ENCODE data around the gene KLHL6.

The KLHL6 gene

DNA sequence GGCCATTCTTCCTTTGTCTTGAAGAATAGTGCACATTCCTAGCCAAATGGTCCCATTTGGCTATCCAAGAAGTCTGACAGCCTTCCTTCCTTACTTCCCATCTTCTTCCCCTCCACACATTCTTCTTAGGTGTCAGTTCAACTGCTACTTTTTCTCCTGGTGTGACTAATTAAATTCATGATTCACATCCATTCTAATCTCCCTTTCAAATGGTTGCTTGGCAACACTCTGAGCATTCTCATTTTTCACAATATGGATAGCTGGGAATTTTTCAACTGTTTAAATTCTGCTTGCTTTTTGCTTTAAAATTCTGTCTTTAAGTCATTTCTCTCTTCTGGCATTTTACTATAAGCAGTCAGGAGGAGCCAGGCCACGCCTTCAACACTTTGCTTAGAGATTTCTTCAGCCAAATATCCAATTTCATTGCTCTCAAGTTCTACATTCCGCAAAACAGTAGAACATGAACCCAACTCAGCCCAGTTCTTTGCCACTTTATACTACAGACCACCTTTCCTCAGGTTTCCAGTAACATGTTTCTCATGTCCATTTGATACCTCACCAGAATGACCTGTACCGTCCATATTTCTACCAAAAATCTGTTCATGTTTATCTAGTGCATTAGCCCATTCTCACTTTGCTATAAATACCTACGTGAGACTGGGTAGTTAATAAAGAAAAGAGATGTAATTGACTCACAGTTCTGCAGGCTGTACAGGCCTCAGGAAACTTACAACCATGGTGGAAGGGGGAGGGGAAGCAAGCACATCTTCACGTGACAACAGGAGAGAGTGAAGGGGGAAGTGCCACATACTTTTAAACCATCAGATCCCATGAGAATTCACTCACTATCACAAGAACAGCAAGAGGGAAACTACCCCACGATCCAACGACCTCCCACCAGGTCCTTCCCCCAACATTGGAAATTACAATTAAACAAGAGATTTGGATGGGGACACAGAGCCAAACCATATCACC, 95.1 kb downstream of the KLHL6 start:
- H3K4me3 ChIP-seq (ENCODE audit: low read depth in 1 of 2, low read length in 1 of 2): no peak overlapping the region
- no peaks in the 10 kb centered on the region for H3K9me3 ChIP-seq
- H3K36me3 ChIP-seq: no peaks in the 10 kb centered on the region
- H3K27ac ChIP-seq: no peak overlapping the region
- no peaks in the 10 kb centered on the region for H3K27me3 ChIP-seq
- H3K4me1 ChIP-seq (ENCODE audit: control insufficient read depth in 1 of 2, insufficient read depth in 1 of 2, low read depth in 1 of 2, low read length in 1 of 2): no peaks in the 10 kb centered on the region
- TF ChIP-seq, protein P1, sequence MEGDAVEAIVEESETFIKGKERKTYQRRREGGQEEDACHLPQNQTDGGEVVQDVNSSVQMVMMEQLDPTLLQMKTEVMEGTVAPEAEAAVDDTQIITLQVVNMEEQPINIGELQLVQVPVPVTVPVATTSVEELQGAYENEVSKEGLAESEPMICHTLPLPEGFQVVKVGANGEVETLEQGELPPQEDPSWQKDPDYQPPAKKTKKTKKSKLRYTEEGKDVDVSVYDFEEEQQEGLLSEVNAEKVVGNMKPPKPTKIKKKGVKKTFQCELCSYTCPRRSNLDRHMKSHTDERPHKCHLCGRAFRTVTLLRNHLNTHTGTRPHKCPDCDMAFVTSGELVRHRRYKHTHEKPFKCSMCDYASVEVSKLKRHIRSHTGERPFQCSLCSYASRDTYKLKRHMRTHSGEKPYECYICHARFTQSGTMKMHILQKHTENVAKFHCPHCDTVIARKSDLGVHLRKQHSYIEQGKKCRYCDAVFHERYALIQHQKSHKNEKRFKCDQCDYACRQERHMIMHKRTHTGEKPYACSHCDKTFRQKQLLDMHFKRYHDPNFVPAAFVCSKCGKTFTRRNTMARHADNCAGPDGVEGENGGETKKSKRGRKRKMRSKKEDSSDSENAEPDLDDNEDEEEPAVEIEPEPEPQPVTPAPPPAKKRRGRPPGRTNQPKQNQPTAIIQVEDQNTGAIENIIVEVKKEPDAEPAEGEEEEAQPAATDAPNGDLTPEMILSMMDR (IDR thresholded peaks at IDR 0.05): no peak

DNA sequence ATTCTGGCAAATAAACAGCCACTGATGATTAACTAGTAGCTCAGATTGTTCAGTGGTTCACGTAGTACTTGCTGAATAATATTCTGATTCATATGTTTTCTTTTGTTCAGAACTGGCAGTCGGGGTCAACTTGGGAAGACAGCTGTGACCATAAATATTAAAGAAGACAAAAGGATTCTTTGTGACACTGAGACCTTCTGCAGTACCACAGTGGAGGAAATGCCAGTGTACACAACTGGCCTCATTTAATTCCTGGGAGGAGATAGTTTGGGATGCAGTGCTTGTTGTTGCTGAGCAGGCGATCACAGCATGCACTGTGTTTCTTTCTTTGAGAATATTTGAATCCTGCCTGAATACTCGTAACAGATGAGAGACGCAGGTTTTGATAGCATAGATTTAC, 100.4 kb downstream of the KLHL6 start:
- no peaks in the 10 kb centered on the region for H3K4me1 ChIP-seq (ENCODE audit: control insufficient read depth in 1 of 2, insufficient read depth in 1 of 2, low read depth in 1 of 2, low read length in 1 of 2)
- no peaks in the 10 kb centered on the region for H3K27me3 ChIP-seq
- no peaks in the 10 kb centered on the region for H3K9me3 ChIP-seq
- no peak overlapping the region for H3K4me3 ChIP-seq (ENCODE audit: low read depth in 1 of 2, low read length in 1 of 2)
- H3K27ac ChIP-seq: no peak overlapping the region
- peaks cover 4% of the 10 kb centered on the region for H3K36me3 ChIP-seq
- TF ChIP-seq, protein P1 (IDR thresholded peaks at IDR 0.05): no peak

DNA sequence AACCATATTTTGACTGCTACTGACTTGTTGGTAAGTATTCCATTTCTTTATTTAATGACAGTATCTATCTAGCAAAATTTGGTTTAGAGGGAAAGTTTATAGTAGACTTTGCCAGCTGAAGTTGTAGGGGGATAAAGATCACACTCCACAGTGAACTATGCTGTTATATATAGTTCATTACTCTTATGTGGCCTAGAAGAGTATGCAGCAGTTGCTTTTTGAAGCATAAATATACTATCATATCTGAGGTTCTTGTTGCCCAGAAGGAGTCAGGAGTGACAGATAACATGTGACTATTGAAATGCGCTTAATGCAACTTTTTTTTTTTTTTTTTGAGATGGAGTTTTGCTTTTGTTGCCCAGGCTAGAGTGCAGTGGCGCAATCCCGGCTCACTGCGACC, 101.4 kb downstream of the KLHL6 start:
- Histone ChIP-seq H3K4me1 (ENCODE audit: control insufficient read depth in 1 of 2, insufficient read depth in 1 of 2, low read depth in 1 of 2, low read length in 1 of 2) (no peaks in the 10 kb centered on the region), H3K27ac (no peak overlapping the region), H3K4me3 (ENCODE audit: low read depth in 1 of 2, low read length in 1 of 2) (no peak overlapping the region), H3K9me3 (no peaks in the 10 kb centered on the region), H3K36me3 (peaks cover 4% of the 10 kb centered on the region), H3K27me3 (no peaks in the 10 kb centered on the region)
- TF ChIP-seq, protein P1 (IDR thresholded peaks at IDR 0.05): no peak

DNA sequence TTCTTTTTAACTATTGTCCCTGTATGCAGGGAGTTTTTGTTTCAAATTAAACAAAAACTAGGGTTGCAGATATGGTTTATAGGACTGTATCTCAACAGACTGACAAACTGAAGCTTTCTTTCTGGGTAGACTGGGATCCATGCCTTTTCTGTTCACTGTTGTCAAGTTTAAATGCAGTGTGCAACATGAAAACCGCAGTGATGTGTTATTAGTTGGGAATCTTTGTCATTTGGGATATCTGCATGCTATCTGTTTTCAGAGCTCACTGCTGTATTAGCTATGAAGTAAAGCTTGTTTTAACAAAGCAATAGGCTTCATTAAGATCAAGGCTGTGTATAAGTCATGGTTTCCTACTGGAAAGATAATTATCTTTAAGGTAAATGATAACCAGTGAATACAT, 105.7 kb downstream of the KLHL6 start:
- no peak overlapping the region for H3K4me3 ChIP-seq (ENCODE audit: low read depth in 1 of 2, low read length in 1 of 2)
- TF ChIP-seq, protein P1 (IDR thresholded peaks at IDR 0.05): no peak
- no peaks in the 10 kb centered on the region for H3K9me3 ChIP-seq
- H3K4me1 ChIP-seq (ENCODE audit: control insufficient read depth in 1 of 2, insufficient read depth in 1 of 2, low read depth in 1 of 2, low read length in 1 of 2): peaks cover 4 to 13% of the 10 kb centered on the region in 2 experiments
- H3K27ac ChIP-seq: no peak overlapping the region
- no peaks in the 10 kb centered on the region for H3K27me3 ChIP-seq
- H3K36me3 ChIP-seq: peaks cover under 1% of the 10 kb centered on the region

DNA sequence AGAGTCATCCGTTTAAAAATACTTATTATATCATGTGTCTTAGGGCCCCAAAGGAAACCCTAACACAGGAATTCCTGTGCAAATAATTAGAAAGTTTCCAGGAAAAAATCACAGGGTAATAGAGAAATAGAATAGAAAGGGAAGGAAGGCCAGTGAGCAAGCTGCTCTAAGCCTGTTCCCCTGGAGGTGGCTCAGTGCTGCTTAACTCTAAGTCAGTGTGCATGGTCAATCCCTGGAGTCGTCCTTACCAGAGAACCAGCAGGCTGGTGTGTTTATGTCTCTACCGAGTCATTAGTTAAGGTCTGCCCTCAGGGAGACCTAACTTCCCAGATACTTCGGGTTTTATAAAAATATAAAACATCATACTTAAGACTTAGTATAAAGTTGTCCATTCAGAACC, 106.1 kb downstream of the KLHL6 start:
- Histone ChIP-seq H3K27ac (no peak overlapping the region), H3K27me3 (no peaks in the 10 kb centered on the region), H3K9me3 (no peaks in the 10 kb centered on the region), H3K4me1 (ENCODE audit: control insufficient read depth in 1 of 2, insufficient read depth in 1 of 2, low read depth in 1 of 2, low read length in 1 of 2) (peaks cover 4 to 13% of the 10 kb centered on the region in 2 experiments), H3K36me3 (no peaks in the 10 kb centered on the region), H3K4me3 (ENCODE audit: low read depth in 1 of 2, low read length in 1 of 2) (no peak overlapping the region)
- TF ChIP-seq, protein P1 (IDR thresholded peaks at IDR 0.05): no peak

Measured in neutrophil (primary cell).